B cell (primary cell): ENCODE data around the gene MIX23. TPM values are rescaled to one million over a fixed set of nuclear protein-coding genes. Genes with fewer than 3 reads are reported as not detected.

Experiments used
- ATAC-seq: fragments of 200-7000 bp; cut with Tn5 transposase; one replicate; pipeline ENCODE4 v1.10.0; 2021; ENCODE audit warnings: low read depth, mild to moderate bottlenecking, moderate number of reproducible peaks, moderate library complexity
- CTCF ChIA-PET: fragments of 350-600 bp; sonication (Branson Sonifier 250); formaldehyde crosslinking; loops from one replicate; lab custom pipeline; 2021; ENCODE audit warnings: antibody characterized with exemption, inconsistent platforms; lab: Charles Lee
- POLR2A ChIA-PET: fragments of 350-600 bp; sonication (Branson Sonifier 250); formaldehyde crosslinking; loops from one replicate; lab custom pipeline; 2021; ENCODE audit warnings: antibody characterized with exemption; lab: Charles Lee
- DNase-seq: peaks from one replicate; pipeline ENCODE4 v3.0.0; 2013
- H2AFZ ChIP-seq: 2 replicates; pipeline ENCODE4 v1.6.1; 2012; ENCODE audit warnings: mild to moderate bottlenecking, low read depth, low read length; ENCODE audit not compliant: insufficient read depth, poor library complexity, severe bottlenecking
- H3K27ac ChIP-seq, 2 donors: 1 replicate in 1 of 2; 2 replicates in 1 of 2; pipeline ENCODE4 v1.5.1; 2012 to 2013; ENCODE audit warnings: low read length in 2 of 2, mild to moderate bottlenecking in 2 of 2, moderate library complexity in 1 of 2
- H3K27me3 ChIP-seq, 4 experiments: fragments of 200-600 bp in 1 of 4; sonication (generic) in 1 of 4; replicated peaks in 1 of 4; 1 replicate in 2 of 4; 2 replicates in 2 of 4; pipeline versions ENCODE4 v1.6.1 to v1.7.0; 2013 to 2016; ENCODE audit warnings: low read length in 3 of 4, mild to moderate bottlenecking in 2 of 4, mixed read lengths in 1 of 4, moderate library complexity in 1 of 4; ENCODE audit not compliant: insufficient read depth in 4 of 4, control insufficient read depth in 3 of 4; ENCODE audit errors: control extremely low read depth in 1 of 4
- H3K36me3 ChIP-seq, 2 experiments: replicated peaks in 1 of 2; 1 replicate in 1 of 2; 2 replicates in 1 of 2; pipeline versions ENCODE4 v1.6.1 to v1.7.1; 2013; ENCODE audit warnings: low read length in 1 of 2; ENCODE audit not compliant: insufficient read depth in 2 of 2, control insufficient read depth in 1 of 2; ENCODE audit errors: control extremely low read depth in 1 of 2, extremely low read depth in 1 of 2
- H3K4me1 ChIP-seq, 2 donors: fragments of 200-600 bp in 1 of 2; sonication (generic) in 1 of 2; 1 replicate in 1 of 2; 2 replicates in 1 of 2; pipeline versions ENCODE4 v1.5.1 to v1.6.1; 2013 to 2017; ENCODE audit warnings: low read length in 2 of 2; ENCODE audit not compliant: control insufficient read depth in 2 of 2, insufficient read depth in 2 of 2
- H3K4me2 ChIP-seq: replicated peaks from 2 replicates; pipeline ENCODE3; 2012; ENCODE audit warnings: mild to moderate bottlenecking, low read depth, low read length; ENCODE audit not compliant: poor library complexity, severe bottlenecking
- H3K4me3 ChIP-seq, 5 experiments: fragments of 200-600 bp in 1 of 5; sonication (generic) in 1 of 5; 1 replicate in 3 of 5; 2 replicates in 2 of 5; pipeline versions ENCODE4 v1.5.1 to v1.7.0; 2011 to 2016; ENCODE audit warnings: low read length in 4 of 5, mild to moderate bottlenecking in 4 of 5, low read depth in 2 of 5, control low read depth in 1 of 5, moderate library complexity in 1 of 5; ENCODE audit not compliant: insufficient read depth in 1 of 5; ENCODE audit errors: control extremely low read depth in 1 of 5, extremely low read depth in 1 of 5
- H3K79me2 ChIP-seq: fragments of 200-600 bp; sonication (generic); one replicate; pipeline ENCODE4 v1.6.0; 2016; ENCODE audit warnings: low read length; ENCODE audit not compliant: control insufficient read depth, insufficient read depth
- H3K9ac ChIP-seq: fragments of 200-600 bp; sonication (generic); 2 replicates; pipeline ENCODE4 v1.6.1; 2017; ENCODE audit warnings: mild to moderate bottlenecking, low read length, moderate library complexity
- H3K9me3 ChIP-seq, 3 donors: one replicate each; pipeline versions ENCODE4 v1.6.1 to v1.7.1; 2013; ENCODE audit warnings: low read length in 2 of 3; ENCODE audit not compliant: control insufficient read depth in 2 of 3, insufficient read depth in 1 of 3; ENCODE audit errors: control extremely low read depth in 1 of 3
- H4K20me1 ChIP-seq: 2 replicates; pipeline ENCODE4 v1.6.0; 2012; ENCODE audit warnings: mild to moderate bottlenecking, low read length; ENCODE audit not compliant: insufficient read depth, control insufficient read depth, poor library complexity, severe bottlenecking
- H3K27ac Mint-ChIP-seq: one replicate; pipeline ENCODE4 v1.8.0; 2021; ENCODE audit warnings: mixed read lengths
- H3K27me3 Mint-ChIP-seq: one replicate; pipeline ENCODE4 v1.8.0; 2021; ENCODE audit warnings: mixed read lengths
- H3K4me1 Mint-ChIP-seq: one replicate; pipeline ENCODE4 v1.8.0; 2021; ENCODE audit warnings: mixed read lengths
- H3K4me3 Mint-ChIP-seq: one replicate; pipeline ENCODE4 v1.8.0; 2021; ENCODE audit warnings: mixed read lengths
- H3K9me3 Mint-ChIP-seq: one replicate; pipeline ENCODE4 v1.8.0; 2022; ENCODE audit warnings: mixed read lengths; ENCODE audit not compliant: insufficient read depth
- EZH2 ChIP-seq: IDR thresholded peaks from 2 replicates; pipeline ENCODE4 v1.6.1; 2012; ENCODE audit warnings: borderline replicate concordance, low read depth, mild to moderate bottlenecking, moderate library complexity, low read length; ENCODE audit not compliant: insufficient read depth, poor library complexity, severe bottlenecking
- WGBS: methylation state at CpG from one replicate; pipeline ENCODE4 v1.1.5; 2013; ENCODE audit warnings: missing lambda C conversion rate; ENCODE audit not compliant: insufficient coverage; 5-methylcytosine and 5-hydroxymethylcytosine counted together
- intact Hi-C: fragments of 100-400 bp; cut with micrococcal nuclease; formaldehyde crosslinking; loops from one replicate; pipeline ENCODE4 v1.10.0; 2022
- polyA minus RNA-seq: library from RNA; depleted of rRNA, polyadenylated mRNA; stranded (reverse); fragments of >200 nt; gene quantifications from 2 replicates; pipeline ENCODE4 v1.2.3, GENCODE V29; 2012
- polyA plus RNA-seq: library from polyadenylated mRNA; depleted of rRNA; stranded (reverse); fragments of >200 nt; gene quantifications from 2 replicates; pipeline ENCODE4 v1.2.3, GENCODE V29; 2012
- total RNA-seq, 2 donors: library from RNA; stranded (reverse); fragments of 120-200 nt in 1 of 2; gene quantifications; 1 replicate in 1 of 2; 2 replicates in 1 of 2; pipeline versions ENCODE4 v1.2.3 to v1.2.4, GENCODE V29; 2013 to 2022
- TF ChIP-seq, protein P1 (sequence below): fragments of 200-600 bp; IDR thresholded peaks from one replicate; pipeline ENCODE4 v1.8.0; 2022; ENCODE audit warnings: antibody characterized with exemption, mild to moderate bottlenecking

MIX23 gene
- 33.1 and 36.2 TPM in 2 replicates for total RNA-seq
- 25.1 TPM for total RNA-seq (2013)
- 9.2 and 17.4 TPM in 2 replicates for polyA plus RNA-seq
- 5.4 and 13.1 TPM in 2 replicates for polyA minus RNA-seq

DNA sequence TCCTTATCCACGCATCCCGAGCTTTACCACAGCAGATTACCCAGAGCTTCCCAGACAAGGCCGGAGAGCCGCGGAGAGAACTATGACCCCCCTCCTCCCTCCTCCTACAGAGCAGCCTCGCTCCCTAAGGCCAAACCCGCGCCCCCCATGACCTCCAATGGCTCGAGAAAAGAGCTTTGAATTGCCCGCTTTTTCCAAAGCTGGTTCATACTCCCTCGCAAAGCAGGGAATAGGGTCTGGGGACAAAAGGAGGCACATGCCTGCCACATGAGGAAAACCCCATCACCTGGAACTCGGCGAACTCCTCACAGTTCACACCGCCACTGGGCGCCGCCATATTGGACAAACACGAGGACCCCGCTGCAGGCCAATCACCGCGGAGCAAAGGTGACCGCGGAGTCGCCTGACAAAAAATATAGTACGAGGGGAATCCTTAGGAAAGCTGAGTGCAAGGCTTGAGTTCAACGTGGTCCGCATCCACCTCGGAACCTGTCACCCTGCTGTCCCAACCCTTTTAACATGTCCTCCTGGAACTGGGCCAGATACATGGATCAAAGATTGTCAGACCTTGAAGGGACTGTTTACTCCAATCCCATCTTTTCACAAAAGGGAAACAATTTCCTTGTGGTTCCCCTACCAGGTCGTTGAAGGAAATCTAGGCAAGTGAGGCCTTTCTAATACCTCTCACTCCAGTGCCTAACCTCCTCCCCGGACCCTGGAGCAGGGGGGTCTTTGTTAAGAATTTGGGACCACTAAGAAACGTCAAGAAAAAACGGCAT lies at the start of gene MIX23:
Gene MIX23 (minus strand): TSS at position 344 of the 779 bp plus-strand sequence. CDS start 7 bp downstream, at position 337.
- H3K27ac ChIP-seq, result peak within 1 kb of the TSS; percentile 82 to 83
- Mint-ChIP-seq H3K4me1 (peaks cover 30% of the 10 kb centered on the region), H3K9me3 (no peaks in the 10 kb centered on the region), H3K27ac (peak within 1 kb of the TSS; percentile 94), H3K27me3 (no peaks in the 10 kb centered on the region), H3K4me3 (peak within 1 kb of the TSS; percentile 93)
- H3K4me2 ChIP-seq, result peak within 1 kb of the TSS; percentile 86
- H2AFZ ChIP-seq, result peak within 1 kb of the TSS; percentile 90
- H3K79me2 ChIP-seq, result peaks cover 27% of the 10 kb centered on the region
- peak within 1 kb of the TSS; percentile 75 to 95 (median 86) for H3K4me3 ChIP-seq
- intact Hi-C loops, result loop anchor here (5.0 kb wide), 2 partner anchors 819 to 1786 kb away; partner anchors contain the start of genes NDUFB4 and SEC22A
- no peaks in the 10 kb centered on the region for H3K27me3 ChIP-seq
- 0% methylated on average over 24 of the region's 31 CpGs for WGBS
- peaks cover 0 to 3% of the 10 kb centered on the region in 2 experiments for H3K36me3 ChIP-seq
- peaks cover 11 to 15% of the 10 kb centered on the region in 2 donors for H3K4me1 ChIP-seq
- ChIA-PET POLR2A (interaction anchor here (1.2 to 2.2 kb wide), 4 partner anchors 26 to 411 kb away, joined by 5 to 25 read pairs (median 7); partner anchors contain the start of genes HSPBAP1, KPNA1 and WDR5B), CTCF (interaction anchor here (1.1 to 4.0 kb wide), 4 partner anchors 10 to 75 kb away, joined by 3 to 38 read pairs (median 10); partner anchors contain the start of gene WDR5B)
- H3K9me3 ChIP-seq, result no peaks in the 10 kb centered on the region
- ATAC-seq (peak; percentile 48), DNase-seq (peak; percentile 88)
- no peaks in the 10 kb centered on the region for H4K20me1 ChIP-seq
- TF ChIP-seq, protein P1, sequence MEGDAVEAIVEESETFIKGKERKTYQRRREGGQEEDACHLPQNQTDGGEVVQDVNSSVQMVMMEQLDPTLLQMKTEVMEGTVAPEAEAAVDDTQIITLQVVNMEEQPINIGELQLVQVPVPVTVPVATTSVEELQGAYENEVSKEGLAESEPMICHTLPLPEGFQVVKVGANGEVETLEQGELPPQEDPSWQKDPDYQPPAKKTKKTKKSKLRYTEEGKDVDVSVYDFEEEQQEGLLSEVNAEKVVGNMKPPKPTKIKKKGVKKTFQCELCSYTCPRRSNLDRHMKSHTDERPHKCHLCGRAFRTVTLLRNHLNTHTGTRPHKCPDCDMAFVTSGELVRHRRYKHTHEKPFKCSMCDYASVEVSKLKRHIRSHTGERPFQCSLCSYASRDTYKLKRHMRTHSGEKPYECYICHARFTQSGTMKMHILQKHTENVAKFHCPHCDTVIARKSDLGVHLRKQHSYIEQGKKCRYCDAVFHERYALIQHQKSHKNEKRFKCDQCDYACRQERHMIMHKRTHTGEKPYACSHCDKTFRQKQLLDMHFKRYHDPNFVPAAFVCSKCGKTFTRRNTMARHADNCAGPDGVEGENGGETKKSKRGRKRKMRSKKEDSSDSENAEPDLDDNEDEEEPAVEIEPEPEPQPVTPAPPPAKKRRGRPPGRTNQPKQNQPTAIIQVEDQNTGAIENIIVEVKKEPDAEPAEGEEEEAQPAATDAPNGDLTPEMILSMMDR, result no peak
- H3K9ac ChIP-seq, result peak within 1 kb of the TSS; percentile 80

- H3K4me1 Mint-ChIP-seq, result no peaks in the 10 kb centered on the region
These were observed 47.3 kb upstream of the MIX23 start for GRCh38 chr3:122430371-122430770.

More at GRCh38 chr3:122430371-122430770, 47.3 kb upstream of the MIX23 start:
- H3K4me1 ChIP-seq, result no peaks in the 10 kb centered on the region
- no peaks in the 10 kb centered on the region for H4K20me1 ChIP-seq
- POLR2A ChIA-PET, result no interaction called here
- H3K4me3 ChIP-seq, result no peak overlapping the region
- no peaks in the 10 kb centered on the region for H3K9me3 Mint-ChIP-seq
- no peak overlapping the region for H2AFZ ChIP-seq
- peaks cover 26 to 46% of the 10 kb centered on the region in 2 experiments for H3K36me3 ChIP-seq
- H3K4me3 Mint-ChIP-seq, result no peak overlapping the region
- intact Hi-C loops, result no loop called here
- no peak for ATAC-seq
- WGBS, result 100% methylated on average over 1 of the region's 2 CpGs
- peaks cover 3 to 4% (median 4%) of the 10 kb centered on the region in 3 donors for H3K9me3 ChIP-seq
- TF ChIP-seq, protein P1, result no peak
- no peak for TF ChIP-seq EZH2
- H3K27ac ChIP-seq, result no peak overlapping the region
- no peaks in the 10 kb centered on the region for H3K27me3 Mint-ChIP-seq
- H3K9ac ChIP-seq, result no peak overlapping the region
- no peak overlapping the region for H3K4me2 ChIP-seq
- no peak overlapping the region for H3K27ac Mint-ChIP-seq
- no peaks in the 10 kb centered on the region for H3K27me3 ChIP-seq
- peaks cover 6% of the 10 kb centered on the region for H3K79me2 ChIP-seq
- DNase-seq, result no peak
- CTCF ChIA-PET, result no interaction called here
